ENCODE data around the gene WNT5A.

Gene WNT5A

GRCh38 chr3:55442861-55443260 lies 44.2 kb downstream of the WNT5A start:
- no peak for DNase-seq

DNA sequence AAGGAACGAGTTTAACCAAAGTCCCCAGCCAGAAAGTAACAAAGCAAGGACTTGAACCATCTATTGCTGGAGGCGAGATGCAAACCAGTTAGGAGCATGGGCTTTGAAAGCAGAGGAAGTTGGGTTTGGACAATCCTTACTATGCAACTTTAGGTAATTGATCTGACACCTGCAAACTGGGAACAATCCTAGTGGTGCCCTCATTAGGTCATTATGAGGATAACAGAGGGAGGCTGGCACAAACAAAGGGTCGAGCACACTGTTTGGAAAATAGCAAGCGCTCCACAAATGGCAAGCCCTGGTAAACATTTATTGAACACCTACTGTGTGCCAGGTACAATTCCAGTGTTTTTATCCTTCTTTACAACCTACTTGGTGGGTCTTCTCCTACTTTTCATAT lies 45.6 kb downstream of the WNT5A start:
- no peak for DNase-seq

GRCh38 chr3:55440104-55440708 lies 46.9 kb downstream of the WNT5A start:
- no peak for DNase-seq

DNA sequence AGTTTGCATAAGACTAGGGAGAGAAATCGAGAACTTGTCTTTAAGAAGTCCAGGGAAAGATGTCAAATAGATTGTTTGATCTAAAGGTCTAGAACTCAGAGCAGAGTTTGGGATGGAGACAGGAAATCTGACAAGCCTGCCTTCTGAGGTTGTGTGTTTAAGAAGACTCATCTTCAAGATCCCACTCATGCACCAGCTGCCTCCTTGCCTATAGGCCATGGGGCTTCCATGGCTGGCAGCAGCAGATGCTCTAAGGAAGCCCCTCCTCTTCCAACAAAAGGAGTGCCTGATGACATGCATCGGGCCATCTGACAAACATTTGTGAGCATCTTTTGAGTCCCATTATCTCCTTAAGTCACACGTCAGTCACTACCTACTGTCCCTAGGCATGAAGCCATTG lies 47.4 kb downstream of the WNT5A start:
- DNase-seq: no peak

- DNase-seq: no peak
These were observed 50.5 kb downstream of the WNT5A start for GRCh38 chr3:55436644-55437043.

- no peak for DNase-seq
These were observed 51.6 kb downstream of the WNT5A start for GRCh38 chr3:55435491-55435890.

GRCh38 chr3:55434789-55435188 lies 52.3 kb downstream of the WNT5A start:
- peak; percentile 31 for DNase-seq

DNA sequence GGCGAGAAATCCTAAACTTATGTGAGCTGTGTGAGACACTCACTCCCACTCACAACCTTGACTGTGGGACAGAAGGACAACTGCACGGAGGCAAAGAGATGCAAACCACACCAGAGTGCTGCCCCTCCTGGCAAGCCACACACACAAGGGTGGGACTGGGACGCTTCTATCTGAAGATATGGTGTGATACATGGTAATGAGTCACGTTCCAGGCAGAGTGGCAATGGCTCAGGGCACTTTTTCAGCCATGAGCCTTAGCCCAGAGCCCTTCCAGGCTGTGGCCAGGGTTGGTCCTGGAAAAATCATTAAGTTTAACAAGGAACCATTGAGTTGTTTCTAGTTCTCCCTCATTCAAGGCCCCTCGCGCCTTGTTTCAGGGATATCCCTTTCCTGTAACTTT lies 56.1 kb downstream of the WNT5A start:
- no peak for DNase-seq

DNA sequence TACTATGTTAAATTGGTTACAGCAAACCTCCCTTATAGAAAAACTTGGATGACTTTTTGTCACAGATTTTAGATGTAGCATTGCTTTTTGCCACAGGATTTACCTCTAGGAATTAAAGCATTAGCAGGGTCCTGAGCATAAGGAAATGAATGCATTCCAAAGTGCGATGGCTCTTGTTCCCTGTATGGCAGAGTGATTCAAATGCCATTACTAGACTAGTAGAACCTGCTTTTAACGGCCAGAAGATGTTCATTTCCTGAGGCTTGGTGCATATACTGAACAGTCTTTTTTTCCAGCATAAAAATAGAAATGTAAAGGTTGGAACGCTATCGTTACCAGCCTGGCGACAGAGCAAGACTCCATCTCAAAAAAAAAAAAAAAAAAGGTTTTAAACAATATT lies 59.4 kb downstream of the WNT5A start:
- DNase-seq: no peak

DNA sequence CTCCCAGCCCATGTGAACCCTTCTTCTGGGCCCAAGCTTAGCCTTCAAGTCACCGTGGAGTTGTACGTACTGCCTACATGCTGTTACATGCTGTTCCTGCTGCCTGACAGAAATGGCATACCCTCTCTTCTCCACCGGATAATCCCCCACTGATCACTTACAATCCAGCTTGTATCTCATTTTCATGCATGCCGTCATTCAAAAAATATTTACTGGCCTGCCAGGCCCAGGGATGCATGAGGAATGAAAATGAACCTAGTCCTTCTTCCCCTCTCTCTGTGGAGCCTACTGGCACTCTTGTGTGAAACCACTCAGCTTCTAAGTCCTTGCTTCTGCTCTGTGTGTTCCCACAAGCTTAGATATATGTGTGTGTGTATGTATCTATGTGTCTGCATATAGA lies 60.6 kb downstream of the WNT5A start:
- no peak for DNase-seq

DNA sequence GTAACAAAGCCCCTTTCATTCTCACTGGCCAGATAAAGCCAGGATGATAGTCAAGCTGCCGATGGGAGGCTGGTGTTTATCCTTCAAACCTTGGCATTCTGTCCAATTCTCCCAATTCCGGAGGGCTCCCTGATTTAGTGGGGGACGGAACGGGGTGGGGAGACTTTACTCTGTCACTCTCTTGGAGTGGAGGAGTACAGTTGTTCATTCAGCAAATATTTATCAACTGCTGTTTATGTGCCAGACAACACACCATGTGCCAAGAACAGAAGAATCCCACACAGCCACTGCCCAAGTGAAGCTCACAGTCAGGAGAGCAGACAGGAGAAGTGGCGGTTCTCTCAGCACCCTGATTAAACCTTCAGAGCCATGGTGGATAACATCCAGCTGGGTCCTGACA lies 63.3 kb downstream of the WNT5A start:
- no peak for DNase-seq

DNA sequence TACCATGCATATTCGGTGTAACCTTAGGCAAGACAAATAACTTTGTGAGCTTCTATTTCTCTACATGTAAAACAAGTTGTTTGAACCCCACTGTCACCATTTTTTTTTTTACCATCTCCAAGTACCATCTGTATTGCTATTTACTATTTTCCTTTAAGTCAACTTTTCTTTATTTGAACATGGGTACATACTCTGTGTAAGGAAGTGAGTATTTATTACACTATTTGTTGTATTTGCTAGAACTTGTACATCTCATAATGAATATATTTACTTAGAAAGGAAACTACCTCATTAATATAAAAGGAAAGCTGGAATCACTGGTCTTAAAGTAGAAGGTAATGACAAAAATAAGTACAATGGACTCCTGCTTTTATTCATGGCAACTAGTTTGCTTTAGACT lies 69.9 kb downstream of the WNT5A start:
- no peak for DNase-seq

DNA sequence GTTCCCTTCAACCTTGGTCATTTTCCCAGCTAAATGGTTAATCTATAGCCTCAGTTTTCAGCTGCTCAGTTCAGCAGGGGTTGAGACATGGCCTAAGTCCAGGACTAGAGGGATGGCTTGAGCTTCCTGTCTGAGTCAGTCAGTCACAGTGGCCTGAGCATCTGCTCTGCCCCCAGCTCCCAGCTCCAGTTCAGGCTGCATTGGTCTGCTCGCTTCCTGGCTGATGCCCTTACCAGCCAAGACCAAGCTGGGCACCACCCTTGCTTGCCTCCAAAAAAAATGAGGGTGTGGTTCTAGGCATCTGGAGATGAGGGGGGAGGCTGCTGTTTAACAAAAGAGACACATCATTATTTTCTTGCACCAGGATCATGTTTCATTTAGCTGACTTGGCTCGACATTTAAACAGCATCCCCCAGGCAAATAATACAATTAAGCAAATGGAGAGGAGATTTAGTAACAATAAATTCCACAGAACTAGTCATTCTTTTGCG lies 70.7 kb downstream of the WNT5A start:
- DNase-seq: no peak

Data from inflammatory macrophage treated with lipopolysaccharide for 4 hours (primary cell).